Lower leg skin (tissue), 3 donors: ENCODE measurements around the gene C5AR2.
A peak's percentile ranks its signal among the peaks of the same experiment; 100 is the strongest.

Source experiments
- POLR2A ChIP-seq, 2 donors: fragments of 450-650 bp; IDR thresholded peaks; one replicate each; pipeline ENCODE4 v1.6.1; 2016 to 2017; ENCODE audit warnings: antibody characterized with exemption in 2 of 2, mild to moderate bottlenecking in 1 of 2, moderate library complexity in 1 of 2
- TF ChIP-seq, protein P1 (sequence below), 3 donors: fragments of 450-650 bp; IDR thresholded peaks; one replicate each; pipeline ENCODE4 v1.5.1; 2016; ENCODE audit warnings: antibody characterized with exemption in 3 of 3, mild to moderate bottlenecking in 3 of 3, moderate library complexity in 2 of 3

DNA sequence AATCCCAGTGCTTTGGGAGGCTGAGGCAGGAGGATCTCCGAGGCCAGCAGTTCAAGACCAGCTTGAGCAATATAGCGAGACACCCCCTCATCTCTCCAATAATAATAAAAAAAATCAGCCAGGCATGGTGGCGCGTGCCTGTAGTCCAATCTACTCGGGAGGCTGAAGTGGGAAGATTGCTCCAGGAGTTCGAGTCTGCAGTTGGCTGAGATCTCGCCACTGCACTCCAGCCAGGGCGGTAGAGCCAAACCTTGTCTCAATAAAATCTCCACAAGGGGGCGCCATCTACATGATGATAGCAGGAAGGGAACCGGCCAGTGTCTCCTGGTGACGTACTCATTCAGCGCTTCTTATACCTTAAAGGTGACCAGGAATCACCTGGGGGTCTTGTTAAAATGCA, 35.9 kb upstream of the C5AR2 start:
- TF ChIP-seq POLR2A (IDR thresholded peaks at IDR 0.05), result no peak
- TF ChIP-seq, protein P1, sequence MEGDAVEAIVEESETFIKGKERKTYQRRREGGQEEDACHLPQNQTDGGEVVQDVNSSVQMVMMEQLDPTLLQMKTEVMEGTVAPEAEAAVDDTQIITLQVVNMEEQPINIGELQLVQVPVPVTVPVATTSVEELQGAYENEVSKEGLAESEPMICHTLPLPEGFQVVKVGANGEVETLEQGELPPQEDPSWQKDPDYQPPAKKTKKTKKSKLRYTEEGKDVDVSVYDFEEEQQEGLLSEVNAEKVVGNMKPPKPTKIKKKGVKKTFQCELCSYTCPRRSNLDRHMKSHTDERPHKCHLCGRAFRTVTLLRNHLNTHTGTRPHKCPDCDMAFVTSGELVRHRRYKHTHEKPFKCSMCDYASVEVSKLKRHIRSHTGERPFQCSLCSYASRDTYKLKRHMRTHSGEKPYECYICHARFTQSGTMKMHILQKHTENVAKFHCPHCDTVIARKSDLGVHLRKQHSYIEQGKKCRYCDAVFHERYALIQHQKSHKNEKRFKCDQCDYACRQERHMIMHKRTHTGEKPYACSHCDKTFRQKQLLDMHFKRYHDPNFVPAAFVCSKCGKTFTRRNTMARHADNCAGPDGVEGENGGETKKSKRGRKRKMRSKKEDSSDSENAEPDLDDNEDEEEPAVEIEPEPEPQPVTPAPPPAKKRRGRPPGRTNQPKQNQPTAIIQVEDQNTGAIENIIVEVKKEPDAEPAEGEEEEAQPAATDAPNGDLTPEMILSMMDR (IDR thresholded peaks at IDR 0.05), result peak in 1 of 3 donors; percentile 63
